Activated naive CD8-positive, alpha-beta T cell treated with anti-CD3 and anti-CD28 coated beads for 36 hours (primary cell): ENCODE measurements around the gene COPB1. TPM values are rescaled to one million over a fixed set of nuclear protein-coding genes. Genes with fewer than 3 reads are reported as not detected.

Experiments used
- DNase-seq: peaks from one replicate; pipeline ENCODE4 v3.0.0; 2021
- H3K27ac Mint-ChIP-seq: one replicate; pipeline ENCODE4 v1.8.0; 2022; ENCODE audit warnings: mild to moderate bottlenecking, moderate library complexity, mixed read lengths
- H3K27me3 Mint-ChIP-seq: one replicate; pipeline ENCODE4 v1.8.0; 2022; ENCODE audit warnings: mild to moderate bottlenecking, mixed read lengths
- H3K36me3 Mint-ChIP-seq: one replicate; pipeline ENCODE4 v1.8.0; 2021; ENCODE audit warnings: mild to moderate bottlenecking, mixed read lengths
- H3K4me1 Mint-ChIP-seq: one replicate; pipeline ENCODE4 v1.8.0; 2021; ENCODE audit warnings: mixed read lengths
- H3K4me3 Mint-ChIP-seq: one replicate; pipeline ENCODE4 v1.8.0; 2022; ENCODE audit warnings: mild to moderate bottlenecking, moderate library complexity, mixed read lengths
- H3K9me3 Mint-ChIP-seq: one replicate; pipeline ENCODE4 v1.8.0; 2022; ENCODE audit warnings: mixed read lengths
- total RNA-seq, 2 experiments: library from RNA; stranded (reverse); gene quantifications; one replicate each; pipeline ENCODE4 v1.2.3, GENCODE V29; 2021

COPB1 gene
- total RNA-seq, 2 experiments from 2014 or later: 99.6 to 100 TPM

- Mint-ChIP-seq H3K9me3 (no peaks in the 10 kb centered on the region), H3K36me3 (peaks cover 8% of the 10 kb centered on the region), H3K27me3 (no peaks in the 10 kb centered on the region), H3K4me1 (no peaks in the 10 kb centered on the region), H3K4me3 (no peak overlapping the region), H3K27ac (no peak overlapping the region)
- no peak for DNase-seq
Measured at GRCh38 chr11:14529321-14529720, 29.7 kb upstream of the COPB1 start.

- DNase-seq: no peak
- H3K9me3 Mint-ChIP-seq: no peaks in the 10 kb centered on the region
- H3K4me3 Mint-ChIP-seq: no peak overlapping the region
- no peaks in the 10 kb centered on the region for H3K27me3 Mint-ChIP-seq
- peaks cover 23% of the 10 kb centered on the region for H3K36me3 Mint-ChIP-seq
- no peak overlapping the region for H3K27ac Mint-ChIP-seq
- H3K4me1 Mint-ChIP-seq: peaks cover 7% of the 10 kb centered on the region
Measured at GRCh38 chr11:14522801-14523200, 23.2 kb upstream of the COPB1 start.

- Mint-ChIP-seq H3K27ac (no peak overlapping the region), H3K4me3 (no peak overlapping the region), H3K27me3 (no peaks in the 10 kb centered on the region), H3K4me1 (peaks cover 11% of the 10 kb centered on the region), H3K36me3 (peaks cover 23% of the 10 kb centered on the region), H3K9me3 (no peaks in the 10 kb centered on the region)
- no peak for DNase-seq
Measured at GRCh38 chr11:14522245-14522644, 22.6 kb upstream of the COPB1 start.

GRCh38 chr11:14520747-14521151 lies 21.1 kb upstream of the COPB1 start:
- Mint-ChIP-seq H3K27me3 (no peaks in the 10 kb centered on the region), H3K4me1 (peaks cover 14% of the 10 kb centered on the region), H3K9me3 (no peaks in the 10 kb centered on the region), H3K27ac (peak overlapping the region; percentile 96), H3K36me3 (peaks cover 23% of the 10 kb centered on the region), H3K4me3 (peak overlapping the region; percentile 82)
- DNase-seq: no peak

- peak within 1 kb of the TSS; percentile 82 for H3K4me3 Mint-ChIP-seq
- H3K4me1 Mint-ChIP-seq: peaks cover 14% of the 10 kb centered on the region
- peak within 1 kb of the TSS; percentile 96 for H3K27ac Mint-ChIP-seq
- H3K9me3 Mint-ChIP-seq: no peaks in the 10 kb centered on the region
- peak; percentile 94 for DNase-seq
- peaks cover 23% of the 10 kb centered on the region for H3K36me3 Mint-ChIP-seq
- no peaks in the 10 kb centered on the region for H3K27me3 Mint-ChIP-seq
Measured at GRCh38 chr11:14519917-14520746, 20.5 kb upstream of the COPB1 start, which contains the start of gene PSMA1. Gene PSMA1, minus strand, starts transcription at chr11:14520386. Its CDS starts 87 bp downstream, at chr11:14520299.

GRCh38 chr11:14519597-14519916 lies 19.9 kb upstream of the COPB1 start:
- H3K27me3 Mint-ChIP-seq: no peaks in the 10 kb centered on the region
- peaks cover 25% of the 10 kb centered on the region for H3K36me3 Mint-ChIP-seq
- no peak for DNase-seq
- no peaks in the 10 kb centered on the region for H3K9me3 Mint-ChIP-seq
- peaks cover 16% of the 10 kb centered on the region for H3K4me1 Mint-ChIP-seq
- peak overlapping the region; percentile 82 for H3K4me3 Mint-ChIP-seq
- peak overlapping the region; percentile 96 for H3K27ac Mint-ChIP-seq

GRCh38 chr11:14518820-14519219 lies 19.2 kb upstream of the COPB1 start:
- Mint-ChIP-seq H3K27me3 (no peaks in the 10 kb centered on the region), H3K9me3 (no peaks in the 10 kb centered on the region), H3K4me1 (peaks cover 16% of the 10 kb centered on the region), H3K36me3 (peaks cover 28% of the 10 kb centered on the region), H3K27ac (peak overlapping the region; percentile 96), H3K4me3 (peak overlapping the region; percentile 82)
- no peak for DNase-seq

- Mint-ChIP-seq H3K27me3 (no peaks in the 10 kb centered on the region), H3K9me3 (no peaks in the 10 kb centered on the region), H3K4me1 (peaks cover 24% of the 10 kb centered on the region), H3K36me3 (peaks cover 40% of the 10 kb centered on the region), H3K4me3 (no peak overlapping the region), H3K27ac (no peak overlapping the region)
- no peak for DNase-seq
Measured at GRCh38 chr11:14513800-14514199, 14.2 kb upstream of the COPB1 start.

- H3K27ac Mint-ChIP-seq: peak overlapping the region; percentile 40
- peaks cover 15% of the 10 kb centered on the region for H3K4me1 Mint-ChIP-seq
- H3K9me3 Mint-ChIP-seq: no peaks in the 10 kb centered on the region
- no peaks in the 10 kb centered on the region for H3K27me3 Mint-ChIP-seq
- H3K36me3 Mint-ChIP-seq: peaks cover 44% of the 10 kb centered on the region
- DNase-seq: no peak
- H3K4me3 Mint-ChIP-seq: no peak overlapping the region
Measured at GRCh38 chr11:14506532-14506931, 6.9 kb upstream of the COPB1 start.

GRCh38 chr11:14503023-14503422 lies 3.4 kb upstream of the COPB1 start:
- Mint-ChIP-seq H3K9me3 (no peaks in the 10 kb centered on the region), H3K4me1 (peaks cover 18% of the 10 kb centered on the region), H3K36me3 (peaks cover 28% of the 10 kb centered on the region), H3K4me3 (no peak overlapping the region), H3K27me3 (peaks cover 4% of the 10 kb centered on the region), H3K27ac (peak overlapping the region; percentile 29)
- DNase-seq: no peak

- Mint-ChIP-seq H3K9me3 (no peaks in the 10 kb centered on the region), H3K27ac (peak overlapping the region; percentile 51), H3K4me3 (no peak overlapping the region), H3K4me1 (peaks cover 21% of the 10 kb centered on the region), H3K27me3 (peaks cover 4% of the 10 kb centered on the region), H3K36me3 (peaks cover 32% of the 10 kb centered on the region)
- DNase-seq: no peak
Measured at GRCh38 chr11:14502039-14502438, 2.4 kb upstream of the COPB1 start.

GRCh38 chr11:14500181-14500651 lies 605 bp upstream of the COPB1 start:
- peak; percentile 47 for DNase-seq
- H3K4me3 Mint-ChIP-seq: peak overlapping the region; percentile 98
- H3K27ac Mint-ChIP-seq: peak overlapping the region; percentile 98
- H3K4me1 Mint-ChIP-seq: peaks cover 31% of the 10 kb centered on the region
- H3K9me3 Mint-ChIP-seq: no peaks in the 10 kb centered on the region
- H3K36me3 Mint-ChIP-seq: peaks cover 32% of the 10 kb centered on the region
- H3K27me3 Mint-ChIP-seq: peaks cover 4% of the 10 kb centered on the region

- Mint-ChIP-seq H3K27me3 (peaks cover 4% of the 10 kb centered on the region), H3K27ac (peak overlapping the region; percentile 98), H3K9me3 (no peaks in the 10 kb centered on the region), H3K4me3 (peak overlapping the region; percentile 98), H3K36me3 (peaks cover 34% of the 10 kb centered on the region), H3K4me1 (peaks cover 35% of the 10 kb centered on the region)
- DNase-seq: peak; percentile 31
Measured at GRCh38 chr11:14499178-14499559, 442 bp downstream of the COPB1 start.

GRCh38 chr11:14480716-14481115 lies 18.9 kb downstream of the COPB1 start:
- Mint-ChIP-seq H3K27me3 (no peaks in the 10 kb centered on the region), H3K4me3 (no peak overlapping the region), H3K27ac (peak overlapping the region; percentile 85), H3K9me3 (no peaks in the 10 kb centered on the region), H3K4me1 (peaks cover 11% of the 10 kb centered on the region), H3K36me3 (peaks cover 24% of the 10 kb centered on the region)
- no peak for DNase-seq

GRCh38 chr11:14471127-14471526 lies 28.5 kb downstream of the COPB1 start:
- Mint-ChIP-seq H3K9me3 (no peaks in the 10 kb centered on the region), H3K27ac (no peak overlapping the region)

GRCh38 chr11:14463623-14464022 lies 36.0 kb downstream of the COPB1 start:
- Mint-ChIP-seq H3K36me3 (peaks cover 18% of the 10 kb centered on the region), H3K27ac (no peak overlapping the region), H3K9me3 (no peaks in the 10 kb centered on the region), H3K4me3 (no peak overlapping the region), H3K27me3 (no peaks in the 10 kb centered on the region), H3K4me1 (peaks cover 4% of the 10 kb centered on the region)
- DNase-seq: no peak

More at GRCh38 chr11:14471127-14471526, 28.5 kb downstream of the COPB1 start:
- no peak overlapping the region for H3K4me3 Mint-ChIP-seq
- H3K27me3 Mint-ChIP-seq: no peaks in the 10 kb centered on the region
- DNase-seq: no peak
- H3K36me3 Mint-ChIP-seq: peaks cover 50% of the 10 kb centered on the region
- peaks cover 29% of the 10 kb centered on the region for H3K4me1 Mint-ChIP-seq
